Motor neuron (in vitro differentiated cells): Measurements from ENCODE around the gene FAM222B. TPM values are rescaled to one million over a fixed set of nuclear protein-coding genes. Genes with fewer than 3 reads are reported as not detected.
A peak's percentile ranks its signal among the peaks of the same experiment; 100 is the strongest.

Experiments used
- ATAC-seq, 8 experiments: fragments of 200-7000 bp; cut with Tn5 transposase; replicated peaks in 6 of 8; 2 replicates each; pipeline ENCODE4 v1.8.0; 2021; ENCODE audit warnings: mild to moderate bottlenecking in 8 of 8, moderate library complexity in 8 of 8
- H3K27ac ChIP-seq, 2 donors: fragments of 250-450 bp; sonication (Bioruptor Pico); 2 replicates each; pipeline ENCODE4 v1.9.0; 2021; ENCODE audit warnings: antibody characterized with exemption in 2 of 2, mild to moderate bottlenecking in 2 of 2, moderate library complexity in 1 of 2
- H3K4me1 ChIP-seq, 2 donors: fragments of 250-450 bp; sonication (Bioruptor Pico); replicated peaks in 1 of 2; 2 replicates each; pipeline ENCODE4 v1.6.1; 2021; ENCODE audit warnings: antibody characterized with exemption in 2 of 2, mild to moderate bottlenecking in 2 of 2, moderate library complexity in 1 of 2
- H3K4me3 ChIP-seq, 5 donors: fragments of 250-450 bp; sonication (Bioruptor Pico); 2 replicates each; pipeline ENCODE4 v1.9.0; 2021; ENCODE audit warnings: antibody characterized with exemption in 5 of 5, mild to moderate bottlenecking in 5 of 5, moderate library complexity in 4 of 5
- WGBS, 10 experiments: fragments of 450-650 bp; shearing (Covaris generic); methylation state at CpG; one replicate each; pipeline ENCODE4 v1.0.0; 2022; 5-methylcytosine and 5-hydroxymethylcytosine counted together
- in situ Hi-C, 9 experiments: fragments of 400-800 bp; cut with MboI; loops; one replicate each; pipeline ENCODE4 v1.15.0; 2021; ENCODE audit warnings: low sequenced_read_pairs in 9 of 9, low pct_unique_long_range_greater_than_20kb in 2 of 9; ENCODE audit not compliant: unreplicated experiment in 9 of 9
- total RNA-seq, 8 experiments: library from RNA; unstranded; fragments of 300-600 nt; gene quantifications; 2 replicates each; pipeline versions ENCODE4 v1.2.3 to v1.2.4, GENCODE V29; 2022

The FAM222B gene
- total RNA-seq, 8 experiments from 2014 or later = 3.1 to 16.8 (median 11.1) TPM

DNA sequence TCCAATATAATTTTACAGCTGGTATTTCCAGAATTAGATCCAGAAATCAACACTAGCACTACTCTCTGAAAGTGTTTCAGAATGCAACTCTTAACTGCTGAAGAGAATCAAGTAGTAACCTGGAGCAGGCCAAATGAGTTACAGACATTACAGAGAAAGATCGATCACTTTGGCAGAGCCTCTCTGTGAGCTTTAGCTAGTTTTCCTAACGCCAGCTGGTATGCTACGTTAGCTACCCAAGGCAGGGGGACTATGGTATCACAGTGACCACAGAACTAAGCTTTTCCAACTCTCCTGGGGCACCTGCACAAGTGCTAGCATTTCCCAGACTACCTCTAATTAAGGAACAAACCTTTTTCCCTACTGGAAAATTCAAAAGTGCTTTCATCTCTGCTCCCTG is 68.4 kb downstream of the FAM222B start:
- Histone ChIP-seq H3K27ac (no peak overlapping the region), H3K4me1 (peaks cover 0 to 8% of the 10 kb centered on the region in 2 donors), H3K4me3 (no peak overlapping the region)
- WGBS, 10 experiments = 29 to 100% (median 64%) methylated on average over 1 to 3 of the region's 3 CpGs; no CpG with 5 or more reads in 2 of the 10 experiments
- in situ Hi-C loops = loop anchor here in 3 of 9 experiments (25.0 kb wide), 2 partner anchors 88 to 138 kb away; partner anchors contain the start of genes DHRS13 (in 2 of the 3) and ERAL1 (in 1 of the 3)
- peak in 2 of 8 experiments; percentile 59 to 71 for ATAC-seq

DNA sequence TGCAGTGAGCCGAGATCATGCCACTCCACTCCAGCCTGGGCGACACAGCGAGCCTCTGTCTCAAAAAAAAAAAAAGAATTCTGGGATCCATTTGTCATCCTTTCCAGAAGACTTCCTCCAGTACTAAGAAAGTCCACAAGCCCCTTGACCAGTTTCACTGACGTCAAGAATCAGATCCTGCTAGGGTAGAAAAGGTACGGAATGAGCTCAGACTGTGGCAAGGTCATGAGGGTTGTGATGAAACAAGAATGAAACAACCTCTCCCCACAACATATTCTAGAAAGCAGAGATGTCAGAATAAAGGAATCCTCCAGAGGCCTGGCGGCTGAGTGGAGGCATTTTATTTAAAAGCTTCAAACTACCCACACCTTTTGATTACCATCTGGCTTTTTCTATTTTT is 68.9 kb downstream of the FAM222B start:
- WGBS, 10 experiments = 70 to 100% (median 79%) methylated on average over 1 to 5 of the region's 6 CpGs; no CpG with 5 or more reads in 1 of the 10 experiments
- Histone ChIP-seq H3K4me3 (no peak overlapping the region), H3K4me1 (peaks cover 0 to 8% of the 10 kb centered on the region in 2 donors), H3K27ac (peak overlapping the region in 1 of 2 donors; percentile 61)
- peak in 5 of 8 experiments; percentile 36 to 90 (median 64) for ATAC-seq
- in situ Hi-C loops = loop anchor here in 3 of 9 experiments (25.0 kb wide), 2 partner anchors 89 to 139 kb away; partner anchors contain the start of genes DHRS13 (in 2 of the 3) and ERAL1 (in 1 of the 3)

DNA sequence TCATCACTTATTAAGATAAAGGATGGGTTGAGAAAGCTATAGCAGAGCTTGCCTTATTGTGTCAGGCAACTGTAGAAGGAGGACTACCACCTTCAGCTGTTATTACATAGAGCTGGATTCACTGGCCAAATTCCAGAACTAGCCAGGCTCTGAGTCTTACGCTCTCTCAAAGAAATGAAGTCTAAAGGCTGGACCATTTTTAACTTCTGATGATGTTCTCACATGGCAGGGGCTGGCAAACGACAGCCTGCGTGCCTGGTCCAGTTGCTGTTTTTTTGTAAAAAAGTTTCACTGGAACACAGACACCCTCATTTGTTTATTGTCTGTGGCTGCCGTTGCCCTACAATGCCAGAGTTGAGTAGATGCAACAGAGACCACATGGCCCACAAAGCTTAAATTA is 77.6 kb downstream of the FAM222B start:
- H3K27ac ChIP-seq = no peak overlapping the region

DNA sequence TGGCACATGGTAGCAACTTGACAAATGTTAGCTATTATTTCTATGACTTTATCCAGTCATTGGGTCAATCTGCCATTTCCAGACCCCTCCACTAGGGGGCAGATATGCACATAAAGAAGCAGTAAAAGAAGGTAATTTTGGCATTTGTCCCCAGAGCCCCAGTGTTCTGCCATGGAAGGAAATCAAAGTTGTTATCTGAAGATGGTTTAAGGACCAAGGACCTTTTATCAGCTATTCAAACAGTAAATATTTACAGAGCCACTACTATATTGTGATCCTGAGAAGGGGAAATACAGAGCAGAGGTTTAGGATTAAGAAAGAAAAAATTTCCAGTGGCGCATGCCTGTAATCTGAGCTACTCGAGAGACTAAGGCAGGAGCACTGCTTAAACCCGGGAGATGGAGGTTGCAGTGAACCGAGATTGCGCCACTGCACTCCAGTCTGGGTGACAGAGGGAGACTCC is 78.8 kb downstream of the FAM222B start:
- Histone ChIP-seq H3K4me1 (no peaks in the 10 kb centered on the region), H3K4me3 (no peak overlapping the region), H3K27ac (no peak overlapping the region)
- in situ Hi-C loops = loop anchor here in 4 of 9 experiments (10.0 to 25.0 kb wide), 3 partner anchors 98 to 161 kb away; partner anchors contain the start of genes DHRS13 (in 2 of the 4) and ERAL1 (in 1 of the 4)
- peak; percentile 33 to 64 (median 44) for ATAC-seq
- WGBS, 10 experiments = 39 to 90% (median 70%) methylated on average over 1 to 5 of the region's 5 CpGs; no CpG with 5 or more reads in 3 of the 10 experiments

More for the DNA sequence above, 77.6 kb downstream of the FAM222B start:
- Histone ChIP-seq H3K4me3 (no peak overlapping the region), H3K4me1 (no peaks in the 10 kb centered on the region)
- no peak for ATAC-seq
- in situ Hi-C loops = loop anchor here in 4 of 9 experiments (10.0 to 25.0 kb wide), 3 partner anchors 97 to 160 kb away; partner anchors contain the start of genes DHRS13 (in 2 of the 4) and ERAL1 (in 1 of the 4)
- 50 to 100% (median 88%) methylated on average over 1 to 4 of the region's 4 CpGs; no CpG with 5 or more reads in 3 of the 10 experiments for WGBS, 10 experiments

DNA sequence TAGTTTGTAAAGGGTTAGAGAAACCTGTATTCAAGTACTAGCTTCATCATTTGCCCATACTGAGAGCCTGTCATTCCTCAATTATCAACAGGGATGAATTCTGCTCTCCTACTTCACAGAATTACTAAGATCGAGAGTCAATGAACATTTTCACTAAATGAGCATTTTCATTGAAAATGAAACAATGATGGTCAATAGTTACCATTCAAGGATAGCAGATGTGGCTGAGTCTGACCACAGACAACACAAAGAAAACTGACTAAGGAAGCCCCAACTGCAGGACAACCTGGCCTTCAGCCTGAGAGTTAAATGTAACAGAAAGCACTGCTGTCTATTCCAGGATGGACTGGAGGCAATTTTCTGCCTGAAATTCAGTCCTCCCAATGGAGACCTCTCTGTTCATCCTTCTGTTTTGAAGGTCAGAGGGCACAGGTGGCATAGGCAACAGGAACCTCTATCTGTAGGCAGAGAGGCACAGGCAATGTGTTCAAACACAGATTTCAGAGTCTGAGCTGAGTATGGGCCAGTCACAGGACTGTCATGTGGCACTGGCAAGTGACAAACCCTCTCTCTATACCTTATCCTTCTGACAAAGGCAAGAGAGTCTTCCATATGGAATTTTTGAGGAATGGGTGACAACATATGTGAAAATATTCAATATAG is 79.3 kb downstream of the FAM222B start:
- 33 to 100% (median 67%) methylated on average over 1 of the region's 1 CpG; no CpG with 5 or more reads in 5 of the 10 experiments for WGBS, 10 experiments

DNA sequence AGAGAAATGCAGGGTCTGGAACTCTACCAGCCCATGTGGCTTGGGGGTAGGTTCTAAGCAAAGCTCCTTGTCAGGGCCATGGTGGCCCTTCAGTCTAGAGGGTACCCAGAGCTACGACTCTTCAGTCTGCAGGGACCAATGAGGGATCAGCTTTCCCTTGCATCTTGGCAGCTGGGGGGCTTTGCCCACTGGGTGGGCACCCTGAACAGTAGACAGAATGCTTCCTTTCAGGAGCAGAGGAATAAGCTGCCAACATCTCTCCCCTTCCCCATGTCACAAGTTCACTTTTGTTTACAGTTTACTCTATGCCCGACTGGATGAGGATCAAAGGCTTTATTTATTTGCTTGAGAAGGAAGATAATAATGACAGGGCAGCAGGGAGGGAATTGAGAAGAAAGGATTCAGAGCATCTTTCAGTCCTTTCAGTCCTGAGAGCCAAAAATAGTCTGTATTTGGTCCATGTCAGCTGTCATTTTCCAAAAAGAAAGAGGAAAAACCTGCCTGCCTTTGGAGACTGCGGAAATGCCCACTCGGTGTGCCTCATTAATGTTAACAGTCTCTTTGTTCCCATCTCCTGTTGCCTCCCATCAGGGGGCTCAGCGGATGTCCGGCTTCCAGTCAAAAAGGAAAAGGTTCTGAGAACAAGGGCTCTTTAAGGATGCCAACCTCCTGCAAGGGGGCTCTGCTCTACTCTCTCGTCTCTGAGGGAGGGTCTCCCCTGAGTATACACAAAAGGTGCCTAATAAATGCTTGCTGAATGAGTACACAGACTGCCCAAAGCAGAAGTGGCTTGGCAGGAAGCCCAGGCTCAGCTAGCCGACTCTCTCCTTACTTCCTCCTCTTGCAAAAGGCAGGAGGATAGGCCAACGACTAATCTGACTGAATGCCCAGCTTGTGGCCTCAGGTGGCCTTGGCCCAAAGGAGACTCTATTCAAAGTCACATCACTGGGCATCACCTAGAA is 81.7 kb downstream of the FAM222B start:
- WGBS, 10 experiments = 35 to 75% (median 39%) methylated on average over 2 to 7 of the region's 9 CpGs; no CpG with 5 or more reads in 2 of the 10 experiments
- ATAC-seq = no peak
- in situ Hi-C loops = loop anchor here in 4 of 9 experiments (10.0 to 25.0 kb wide), 3 partner anchors 101 to 164 kb away; partner anchors contain the start of genes DHRS13 (in 2 of the 4) and ERAL1 (in 1 of the 4)
- H3K4me3 ChIP-seq = no peak overlapping the region
- H3K27ac ChIP-seq = no peak overlapping the region
- no peaks in the 10 kb centered on the region for H3K4me1 ChIP-seq

More for the DNA sequence above, 79.3 kb downstream of the FAM222B start:
- ATAC-seq = peak in 7 of 8 experiments; percentile 7 to 32 (median 28)
- Histone ChIP-seq H3K4me1 (no peaks in the 10 kb centered on the region), H3K27ac (no peak overlapping the region), H3K4me3 (no peak overlapping the region)
- in situ Hi-C loops = loop anchor here in 4 of 9 experiments (10.0 to 25.0 kb wide), 3 partner anchors 99 to 162 kb away; partner anchors contain the start of genes DHRS13 (in 2 of the 4) and ERAL1 (in 1 of the 4)

DNA sequence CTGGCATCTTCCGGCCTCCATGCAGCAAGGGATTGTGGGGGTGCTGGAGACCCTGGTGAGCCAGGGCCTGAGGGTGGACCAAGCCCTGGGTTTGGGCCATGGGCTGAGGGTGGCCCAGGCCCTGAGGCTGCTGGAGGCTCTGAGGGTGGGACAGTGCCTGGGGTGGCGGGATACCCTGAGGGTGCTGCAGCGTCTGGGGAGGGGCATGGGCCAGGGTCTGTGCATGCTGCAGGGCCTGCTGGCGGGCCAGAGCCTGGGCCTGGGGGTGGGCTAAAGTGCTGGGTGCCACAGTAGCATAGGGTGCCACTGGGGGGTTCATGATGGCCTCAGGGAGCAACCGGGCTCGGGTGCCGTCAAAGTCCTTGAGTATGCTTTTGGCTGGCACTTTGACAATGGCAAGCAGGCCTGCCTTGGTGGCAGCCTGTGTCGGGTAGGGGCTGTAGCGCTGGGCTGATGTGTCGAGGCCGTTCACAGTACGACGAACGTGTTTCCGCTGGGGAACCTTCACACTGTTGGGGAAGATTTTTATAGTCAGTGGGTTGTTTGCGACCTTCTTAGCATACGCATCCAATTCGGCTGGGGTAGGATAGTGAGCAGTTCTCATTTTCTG is 83.2 kb downstream of the FAM222B start:
- peak in 5 of 8 experiments; percentile 20 to 52 (median 46) for ATAC-seq
- WGBS, 10 experiments = 75 to 100% (median 97%) methylated on average over 1 to 10 of the region's 18 CpGs; no CpG with 5 or more reads in 2 of the 10 experiments
- H3K4me1 ChIP-seq = no peaks in the 10 kb centered on the region
- in situ Hi-C loops = loop anchor here in 3 of 9 experiments (25.0 kb wide), 2 partner anchors 103 to 153 kb away; partner anchors contain the start of genes DHRS13 (in 2 of the 3) and ERAL1 (in 1 of the 3)
- no peak overlapping the region for H3K27ac ChIP-seq
- no peak overlapping the region for H3K4me3 ChIP-seq

DNA sequence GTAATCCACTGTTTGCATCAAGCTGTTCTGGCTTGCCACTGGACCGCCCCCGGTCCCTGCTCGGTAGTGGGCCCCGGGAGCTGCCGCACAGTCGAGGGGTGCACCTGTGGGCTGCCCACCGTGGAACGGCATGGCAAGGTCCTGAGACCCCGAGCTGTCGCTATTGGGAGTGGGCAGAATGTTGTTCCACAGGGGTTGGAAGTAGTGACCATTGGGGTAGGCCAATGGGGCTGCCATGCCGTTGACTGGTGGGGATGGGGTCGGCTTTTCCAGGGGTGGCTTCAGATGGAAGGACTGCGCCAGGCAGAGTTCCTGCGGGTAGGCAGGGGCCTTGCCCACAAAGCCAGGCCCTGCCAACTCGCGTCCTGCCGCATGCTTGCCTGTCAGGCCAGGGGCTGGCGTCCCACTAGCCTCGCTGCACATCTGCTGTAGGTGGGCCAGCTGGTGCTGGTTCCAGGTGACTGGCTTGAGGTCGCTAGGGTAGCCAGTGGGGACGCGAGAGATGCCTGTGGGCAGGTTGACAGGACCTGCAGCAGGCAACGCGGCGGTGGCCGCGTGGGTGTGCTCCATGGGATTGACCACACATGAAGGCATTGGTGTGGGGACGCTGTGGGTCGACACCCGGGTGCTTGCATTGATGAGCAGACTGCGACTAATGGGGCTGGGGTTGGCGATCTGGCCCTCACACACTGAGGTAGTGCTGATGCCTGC is 84.0 kb downstream of the FAM222B start:
- Histone ChIP-seq H3K4me3 (no peak overlapping the region), H3K4me1 (no peaks in the 10 kb centered on the region), H3K27ac (no peak overlapping the region)
- peak in 5 of 8 experiments; percentile 14 to 29 (median 26) for ATAC-seq
- in situ Hi-C loops = loop anchor here in 3 of 9 experiments (25.0 kb wide), 2 partner anchors 104 to 154 kb away; partner anchors contain the start of genes DHRS13 (in 2 of the 3) and ERAL1 (in 1 of the 3)
- 81 to 100% (median 92%) methylated on average over 3 to 5 of the region's 32 CpGs; no CpG with 5 or more reads in 6 of the 10 experiments for WGBS, 10 experiments

DNA sequence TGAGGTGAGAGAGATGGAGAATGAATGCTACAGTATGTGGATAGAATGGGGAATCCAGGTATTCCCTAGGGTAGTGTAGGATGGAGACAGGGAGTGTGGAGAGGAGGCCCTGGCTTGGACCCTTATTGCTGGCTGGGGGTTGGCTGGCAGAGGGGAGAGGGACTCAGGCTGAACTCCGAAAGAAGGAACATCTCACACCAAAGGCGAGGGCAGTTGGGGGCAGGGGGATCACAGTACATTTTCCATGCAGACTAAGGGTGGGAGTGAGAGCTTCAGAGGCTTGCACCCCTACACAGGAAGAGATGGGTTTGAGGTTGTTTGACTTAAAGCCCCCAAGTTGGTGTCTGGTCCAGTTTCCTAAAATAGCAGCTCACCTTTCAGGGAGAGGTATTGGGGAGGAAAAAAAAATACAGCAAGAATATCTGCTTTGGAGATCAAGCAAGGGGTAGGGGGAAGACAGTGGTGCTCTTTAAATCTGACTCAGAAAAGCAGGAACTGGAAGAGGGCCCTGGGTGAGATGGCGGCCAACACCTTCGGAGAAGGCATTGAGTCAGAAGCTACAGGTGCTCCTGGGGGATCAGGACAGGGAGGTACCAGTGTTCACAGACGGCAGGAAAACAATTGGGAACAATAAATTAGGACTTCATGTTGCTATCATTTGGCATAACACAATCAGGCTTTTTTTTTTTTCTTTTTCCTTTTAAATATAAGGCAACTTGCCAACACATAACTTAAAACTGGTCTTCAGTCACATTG is 86.4 kb downstream of the FAM222B start:
- in situ Hi-C loops = loop anchor here in 3 of 9 experiments (25.0 kb wide), 2 partner anchors 106 to 156 kb away; partner anchors contain the start of genes DHRS13 (in 2 of the 3) and ERAL1 (in 1 of the 3)
- H3K27ac ChIP-seq = no peak overlapping the region
- no peaks in the 10 kb centered on the region for H3K4me1 ChIP-seq
- peak in 1 of 8 experiments; percentile 2 for ATAC-seq
- WGBS, 10 experiments = 71 to 100% (median 84%) methylated on average over 1 to 4 of the region's 5 CpGs; no CpG with 5 or more reads in 3 of the 10 experiments
- H3K4me3 ChIP-seq = no peak overlapping the region

DNA sequence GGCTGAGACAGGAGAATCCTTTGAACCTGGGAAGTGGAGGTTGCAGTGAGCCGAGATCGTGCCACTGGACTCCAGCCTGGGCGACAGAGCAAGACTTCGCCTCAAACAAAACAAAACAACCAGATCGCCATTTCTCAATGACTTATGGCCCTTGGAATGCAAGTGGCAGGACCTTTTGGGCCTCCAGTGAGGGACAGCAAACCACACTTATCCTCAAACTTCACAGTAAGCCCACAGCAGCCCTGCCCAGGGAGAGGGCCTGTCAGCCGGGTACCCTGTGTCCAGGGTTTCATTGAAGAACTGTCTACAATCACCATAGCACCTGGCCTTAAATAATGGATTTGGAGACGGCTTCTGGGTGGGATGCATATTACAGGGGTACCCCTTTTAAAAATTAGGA is 87.1 kb downstream of the FAM222B start:
- WGBS, 10 experiments = 83 to 100% (median 94%) methylated on average over 1 to 2 of the region's 7 CpGs; no CpG with 5 or more reads in 3 of the 10 experiments
- no peak overlapping the region for H3K27ac ChIP-seq
- in situ Hi-C loops = loop anchor here in 3 of 9 experiments (25.0 kb wide), 2 partner anchors 107 to 157 kb away; partner anchors contain the start of genes DHRS13 (in 2 of the 3) and ERAL1 (in 1 of the 3)
- H3K4me3 ChIP-seq = no peak overlapping the region
- no peak for ATAC-seq
- H3K4me1 ChIP-seq = peaks cover under 1 to 2% of the 10 kb centered on the region in 2 donors
